Gastroesophageal sphincter (tissue), 4 donors: Measurements from ENCODE around the gene RANBP3. TPM values are rescaled to one million over a fixed set of nuclear protein-coding genes. Genes with fewer than 3 reads are reported as not detected.

Experiments used
- ATAC-seq: fragments of 150-250 bp; one replicate; pipeline ENCODE4 v1.9.1; 2016; ENCODE audit warnings: mild to moderate bottlenecking, moderate library complexity
- H3K27ac ChIP-seq, 4 donors: fragments of 200-600 bp; sonication (generic) in 3 of 4; 1 replicate in 3 of 4; 2 replicates in 1 of 4; pipeline ENCODE4 v1.5.1; 2016 to 2019
- H3K27me3 ChIP-seq: fragments of 200-600 bp; sonication (generic); one replicate; pipeline ENCODE4 v1.5.1; 2019
- H3K36me3 ChIP-seq, 2 donors: fragments of 200-600 bp; sonication (generic); one replicate each; pipeline ENCODE4 v1.5.1; 2019; ENCODE audit warnings: control low read depth in 1 of 2
- H3K4me1 ChIP-seq, 3 donors: fragments of 200-600 bp; sonication (generic); 1 replicate in 2 of 3; 2 replicates in 1 of 3; pipeline ENCODE4 v1.5.1; 2016 to 2019; ENCODE audit warnings: control low read depth in 2 of 3
- H3K4me3 ChIP-seq, 2 donors: fragments of 200-600 bp; sonication (generic); one replicate each; pipeline ENCODE4 v1.5.1; 2019; ENCODE audit warnings: mild to moderate bottlenecking in 1 of 2, moderate library complexity in 1 of 2
- H3K9me3 ChIP-seq, 3 donors: fragments of 200-600 bp; sonication (generic); one replicate each; pipeline ENCODE4 v1.5.1; 2017 to 2019; ENCODE audit warnings: control low read depth in 2 of 3
- EP300 ChIP-seq: sonication (generic); formaldehyde crosslinking; IDR thresholded peaks from one replicate; pipeline ENCODE4 v1.6.1; 2017; ENCODE audit warnings: antibody characterized with exemption, mild to moderate bottlenecking
- POLR2A ChIP-seq, 2 donors: fragments of 450-650 bp; IDR thresholded peaks; one replicate each; pipeline ENCODE4 v1.6.1; 2017; ENCODE audit warnings: antibody characterized with exemption in 2 of 2, mild to moderate bottlenecking in 2 of 2, moderate library complexity in 1 of 2
- POLR2AphosphoS5 ChIP-seq: sonication (generic); formaldehyde crosslinking; IDR thresholded peaks from one replicate; pipeline ENCODE4 v1.6.1; 2017; ENCODE audit warnings: antibody characterized with exemption
- WGBS, 2 donors: methylation state at CpG; one replicate each; pipeline ENCODE4 v1.1.5; 2018; ENCODE audit warnings: low coverage in 1 of 2; 5-methylcytosine and 5-hydroxymethylcytosine counted together
- total RNA-seq, 4 donors: library from RNA; depleted of rRNA; stranded (reverse); fragments of >200 nt; gene quantifications; one replicate each; pipeline ENCODE4 v1.1.0, GENCODE V29; 2016
- TF ChIP-seq, protein P1 (sequence below), 4 experiments: fragments of 200-600 bp in 2 of 4; fragments of 450-650 bp in 2 of 4; sonication (generic) in 1 of 4; IDR thresholded peaks; one replicate each; pipeline ENCODE4 v1.5.1; 2017 to 2019; ENCODE audit warnings: antibody characterized with exemption in 4 of 4, mild to moderate bottlenecking in 2 of 4, moderate library complexity in 2 of 4

Gene RANBP3
- total RNA-seq, 4 donors from 2014 or later = 87.0 to 125 (median 104) TPM

DNA sequence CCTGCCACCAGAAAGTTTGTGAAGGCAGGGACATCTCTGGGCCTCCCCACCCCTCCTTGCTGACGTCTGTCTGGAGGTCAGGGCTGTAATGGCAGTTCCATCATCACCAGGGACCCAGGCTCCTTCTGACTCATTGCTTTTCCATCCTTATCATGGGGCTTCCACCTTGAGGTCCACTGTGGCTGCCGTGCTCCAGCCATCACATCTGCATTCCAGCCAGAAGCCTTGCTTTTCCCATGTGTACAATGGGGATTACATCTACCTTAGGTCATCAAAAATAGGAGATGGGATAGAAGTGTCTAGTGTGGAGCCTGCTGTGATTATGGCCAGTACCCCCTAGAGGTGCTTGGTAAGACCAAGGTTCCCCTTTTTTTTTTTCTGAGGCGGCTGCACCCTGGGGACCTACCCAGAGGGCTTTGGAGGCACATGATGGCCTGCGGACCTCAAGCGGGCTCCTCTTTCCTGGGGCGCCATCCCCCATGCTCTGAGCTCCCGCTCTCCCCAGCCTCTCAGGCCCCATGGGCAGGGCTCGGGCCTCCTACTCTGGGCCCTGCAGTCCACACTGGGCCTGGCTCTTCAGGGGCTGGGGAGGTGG, 13.4 kb upstream of the RANBP3 start:
- TF ChIP-seq, protein P1, sequence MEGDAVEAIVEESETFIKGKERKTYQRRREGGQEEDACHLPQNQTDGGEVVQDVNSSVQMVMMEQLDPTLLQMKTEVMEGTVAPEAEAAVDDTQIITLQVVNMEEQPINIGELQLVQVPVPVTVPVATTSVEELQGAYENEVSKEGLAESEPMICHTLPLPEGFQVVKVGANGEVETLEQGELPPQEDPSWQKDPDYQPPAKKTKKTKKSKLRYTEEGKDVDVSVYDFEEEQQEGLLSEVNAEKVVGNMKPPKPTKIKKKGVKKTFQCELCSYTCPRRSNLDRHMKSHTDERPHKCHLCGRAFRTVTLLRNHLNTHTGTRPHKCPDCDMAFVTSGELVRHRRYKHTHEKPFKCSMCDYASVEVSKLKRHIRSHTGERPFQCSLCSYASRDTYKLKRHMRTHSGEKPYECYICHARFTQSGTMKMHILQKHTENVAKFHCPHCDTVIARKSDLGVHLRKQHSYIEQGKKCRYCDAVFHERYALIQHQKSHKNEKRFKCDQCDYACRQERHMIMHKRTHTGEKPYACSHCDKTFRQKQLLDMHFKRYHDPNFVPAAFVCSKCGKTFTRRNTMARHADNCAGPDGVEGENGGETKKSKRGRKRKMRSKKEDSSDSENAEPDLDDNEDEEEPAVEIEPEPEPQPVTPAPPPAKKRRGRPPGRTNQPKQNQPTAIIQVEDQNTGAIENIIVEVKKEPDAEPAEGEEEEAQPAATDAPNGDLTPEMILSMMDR (IDR thresholded peaks at IDR 0.05) = no peak
- TF ChIP-seq POLR2AphosphoS5 = no peak
- TF ChIP-seq EP300 = no peak
- TF ChIP-seq POLR2A (IDR thresholded peaks at IDR 0.05) = no peak
- no peaks in the 10 kb centered on the region for H3K9me3 ChIP-seq
- no peak overlapping the region for H3K4me3 ChIP-seq
- peak overlapping the region in 1 of 4 donors; percentile 3 for H3K27ac ChIP-seq
- 87 to 100% methylated on average over 3 of the region's 8 CpGs for WGBS, 2 donors
- H3K27me3 ChIP-seq = no peaks in the 10 kb centered on the region
- ATAC-seq = no peak
- H3K36me3 ChIP-seq = peaks cover 0 to 25% of the 10 kb centered on the region in 2 donors
- peaks cover 0 to 50% (median 12%) of the 10 kb centered on the region in 3 donors for H3K4me1 ChIP-seq

DNA sequence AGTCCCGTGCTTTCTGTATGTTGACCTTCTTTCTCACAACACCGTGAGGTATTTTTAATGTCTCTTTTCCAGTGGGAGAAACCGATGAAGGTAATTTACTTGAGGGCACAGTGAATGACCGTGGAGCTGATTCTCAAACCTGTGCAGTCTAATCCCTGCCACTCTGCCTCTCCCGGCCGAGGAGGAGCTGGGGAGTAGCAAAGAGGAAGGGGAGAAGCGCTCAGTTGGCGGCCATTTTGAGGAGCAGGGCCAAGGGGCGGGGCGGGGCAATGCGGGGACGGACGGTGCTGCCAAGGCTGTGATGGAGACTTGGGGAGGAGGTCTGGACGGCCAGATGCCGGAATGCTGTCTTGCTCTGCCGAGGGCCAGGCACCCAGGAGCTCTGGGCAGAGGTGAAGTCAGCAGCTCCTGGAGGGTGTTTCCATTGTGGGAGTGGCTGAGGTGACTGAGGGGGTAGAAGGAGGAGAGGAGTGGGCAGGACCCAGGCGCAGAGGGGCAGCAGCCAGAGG, 12.4 kb upstream of the RANBP3 start:
- peak overlapping the region in 1 of 4 donors; percentile 11 for H3K27ac ChIP-seq
- no peak for TF ChIP-seq EP300
- no peak for TF ChIP-seq POLR2AphosphoS5
- TF ChIP-seq, protein P1 (IDR thresholded peaks at IDR 0.05) = no peak
- no peak for TF ChIP-seq POLR2A (IDR thresholded peaks at IDR 0.05)
- peak overlapping the region in 1 of 2 donors; percentile 10 for H3K4me3 ChIP-seq
- no peaks in the 10 kb centered on the region for H3K9me3 ChIP-seq
- WGBS, 2 donors = 47% methylated on average over 5 of the region's 17 CpGs; no CpG with 5 or more reads in 1 of the 2 donors
- H3K27me3 ChIP-seq = no peaks in the 10 kb centered on the region
- H3K36me3 ChIP-seq = peaks cover 0 to 15% of the 10 kb centered on the region in 2 donors
- peaks cover 0 to 50% (median 12%) of the 10 kb centered on the region in 3 donors for H3K4me1 ChIP-seq
- ATAC-seq = peak; percentile 38

DNA sequence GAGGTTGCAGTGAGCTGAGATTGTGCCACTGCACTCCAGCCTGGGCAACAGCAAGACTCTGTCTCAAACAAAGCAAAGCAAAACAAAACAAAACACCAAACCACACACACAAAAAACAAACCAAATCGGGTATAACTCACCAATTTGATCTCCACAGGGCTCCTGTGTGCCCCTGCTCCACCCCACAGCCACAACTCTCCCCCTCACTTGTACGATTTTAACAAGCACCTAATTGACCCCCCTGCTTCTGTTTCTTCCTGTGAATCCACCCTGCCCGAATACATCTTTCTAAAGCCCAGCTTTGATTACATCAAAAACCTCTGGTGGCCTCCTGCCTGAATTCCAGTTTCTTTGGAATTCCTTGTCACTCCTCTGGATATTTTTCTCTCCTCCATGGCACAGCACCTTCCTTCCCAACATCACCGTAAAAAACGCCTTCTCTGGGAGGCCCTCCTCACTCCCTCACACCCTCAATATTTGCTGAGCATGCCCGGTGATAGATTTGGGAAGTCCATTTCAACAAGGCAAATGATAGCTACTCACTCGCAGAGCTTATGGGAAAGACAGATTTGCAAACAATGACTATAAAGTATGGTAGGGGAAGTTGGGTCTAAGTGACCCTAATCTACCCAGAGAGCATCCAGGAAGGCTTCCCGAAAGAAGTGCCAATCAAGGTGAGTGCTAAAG, 11.6 kb upstream of the RANBP3 start:
- no peak overlapping the region for H3K4me3 ChIP-seq
- no peaks in the 10 kb centered on the region for H3K9me3 ChIP-seq
- no peaks in the 10 kb centered on the region for H3K27me3 ChIP-seq
- H3K27ac ChIP-seq = no peak overlapping the region
- no peak for ATAC-seq
- peaks cover 0 to 9% of the 10 kb centered on the region in 2 donors for H3K36me3 ChIP-seq
- TF ChIP-seq POLR2AphosphoS5 (no peak), EP300 (no peak), POLR2A (IDR thresholded peaks at IDR 0.05) (no peak)
- TF ChIP-seq, protein P1 (IDR thresholded peaks at IDR 0.05) = no peak
- H3K4me1 ChIP-seq = peaks cover 0 to 46% (median 12%) of the 10 kb centered on the region in 3 donors
- WGBS, 2 donors = 57% methylated on average over 6 to 8 of the region's 8 CpGs

DNA sequence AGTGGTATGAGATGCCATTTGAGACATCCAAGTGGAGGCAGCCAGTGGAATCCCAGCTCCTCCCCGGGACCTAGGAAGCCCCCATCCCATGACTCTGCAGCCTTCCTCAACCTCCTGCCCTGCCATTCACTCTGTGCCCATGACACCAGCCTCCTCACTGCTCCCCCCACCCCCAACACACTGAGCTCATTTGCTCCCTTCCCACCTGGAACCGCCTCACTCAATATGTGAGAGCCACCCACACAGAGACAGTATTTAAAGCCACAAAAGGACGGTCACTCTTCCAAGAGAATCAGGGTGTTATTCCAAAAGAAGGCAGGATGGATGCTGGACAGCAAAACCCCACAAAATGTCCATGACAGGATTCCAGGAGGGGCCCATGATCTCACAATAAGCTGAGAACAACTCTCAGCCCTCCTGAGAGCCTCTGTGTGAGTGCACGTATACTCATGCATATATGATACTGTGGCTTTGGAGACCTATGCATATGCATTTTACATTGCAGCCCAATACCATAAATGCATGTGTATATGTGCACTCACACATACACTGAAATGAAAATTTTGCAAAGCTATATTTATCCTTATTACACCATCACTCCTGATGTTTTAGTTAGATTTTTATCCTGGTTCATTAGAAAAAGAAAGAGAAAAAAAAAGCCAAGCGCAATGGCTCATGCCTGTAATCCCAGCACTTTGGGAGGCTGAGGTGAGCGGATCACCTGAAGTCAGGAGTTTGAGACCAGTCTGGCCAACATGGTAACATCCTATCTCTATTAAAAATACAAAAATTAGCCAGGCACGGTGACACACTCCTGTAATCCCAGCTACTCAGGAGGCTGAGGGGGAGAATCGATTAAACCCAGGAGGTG, 10.8 kb upstream of the RANBP3 start:
- Histone ChIP-seq H3K4me3 (no peak overlapping the region), H3K27ac (no peak overlapping the region), H3K9me3 (no peaks in the 10 kb centered on the region), H3K4me1 (peaks cover 0 to 38% (median 9%) of the 10 kb centered on the region in 3 donors), H3K27me3 (no peaks in the 10 kb centered on the region), H3K36me3 (peaks cover 0 to 9% of the 10 kb centered on the region in 2 donors)
- WGBS, 2 donors = 66 to 81% methylated on average over 3 to 6 of the region's 8 CpGs
- ATAC-seq = no peak
- TF ChIP-seq POLR2A (IDR thresholded peaks at IDR 0.05) (no peak), EP300 (no peak), POLR2AphosphoS5 (no peak)
- TF ChIP-seq, protein P1 (IDR thresholded peaks at IDR 0.05) = no peak
